Neural crest cell (in vitro differentiated cells): Measurements from ENCODE around the gene ING3. TPM values are rescaled to one million over a fixed set of nuclear protein-coding genes. Genes with fewer than 3 reads are reported as not detected.

Experiments
- DNase-seq: peaks from one replicate; pipeline ENCODE4 v3.0.0; 2021; ENCODE audit warnings: low read depth, mixed read lengths, low spot score
- H3K27ac Mint-ChIP-seq: one replicate; pipeline ENCODE4 v1.8.0; 2021; ENCODE audit warnings: mild to moderate bottlenecking, mixed read lengths; ENCODE audit not compliant: unreplicated experiment
- H3K27me3 Mint-ChIP-seq: 2 replicates; pipeline ENCODE4 v1.8.0; 2021; ENCODE audit warnings: low read depth, mild to moderate bottlenecking, mixed read lengths
- H3K36me3 Mint-ChIP-seq: 2 replicates; pipeline ENCODE4 v1.8.0; 2021; ENCODE audit warnings: low read depth, mild to moderate bottlenecking, mixed read lengths
- H3K4me1 Mint-ChIP-seq: 2 replicates; pipeline ENCODE4 v1.8.0; 2021; ENCODE audit warnings: mixed read lengths
- H3K4me3 Mint-ChIP-seq: one replicate; pipeline ENCODE4 v1.8.0; 2021; ENCODE audit warnings: mild to moderate bottlenecking, mixed read lengths
- H3K9me3 Mint-ChIP-seq: 2 replicates; pipeline ENCODE4 v1.8.0; 2021; ENCODE audit warnings: mixed read lengths
- CTCF ChIP-seq: fragments of 200-600 bp; sonication (generic); conservative IDR thresholded peaks from 2 replicates; pipeline ENCODE4 v1.5.0; 2021; ENCODE audit warnings: antibody characterized with exemption, mild to moderate bottlenecking
- total RNA-seq: library from RNA; stranded (reverse); gene quantifications from 2 replicates; pipeline ENCODE4 v1.2.1, GENCODE V29; 2021

The ING3 gene
- total RNA-seq, 1 donor from 2014 or later: 26.9 TPM

GRCh38 chr7:120992965-120993494 lies 42.5 kb downstream of the ING3 start:
- no peak for TF ChIP-seq CTCF
- H3K9me3 Mint-ChIP-seq: no peaks in the 10 kb centered on the region
- H3K27ac Mint-ChIP-seq: no peak overlapping the region
- DNase-seq: no peak
- peaks cover 28% of the 10 kb centered on the region for H3K27me3 Mint-ChIP-seq
- peaks cover 18% of the 10 kb centered on the region for H3K4me1 Mint-ChIP-seq
- H3K4me3 Mint-ChIP-seq: no peak overlapping the region
- H3K36me3 Mint-ChIP-seq: no peaks in the 10 kb centered on the region

GRCh38 chr7:120993553-120994191 lies 43.1 kb downstream of the ING3 start:
- H3K4me1 Mint-ChIP-seq: peaks cover 11% of the 10 kb centered on the region
- no peak overlapping the region for H3K4me3 Mint-ChIP-seq
- no peaks in the 10 kb centered on the region for H3K9me3 Mint-ChIP-seq
- TF ChIP-seq CTCF: no peak
- peaks cover 25% of the 10 kb centered on the region for H3K27me3 Mint-ChIP-seq
- H3K27ac Mint-ChIP-seq: no peak overlapping the region
- DNase-seq: no peak
- no peaks in the 10 kb centered on the region for H3K36me3 Mint-ChIP-seq

- no peak for TF ChIP-seq CTCF
- H3K36me3 Mint-ChIP-seq: no peaks in the 10 kb centered on the region
- H3K4me1 Mint-ChIP-seq: peaks cover under 1% of the 10 kb centered on the region
- H3K27ac Mint-ChIP-seq: no peak overlapping the region
- no peaks in the 10 kb centered on the region for H3K9me3 Mint-ChIP-seq
- no peak for DNase-seq
- H3K4me3 Mint-ChIP-seq: no peak overlapping the region
- peaks cover 14% of the 10 kb centered on the region for H3K27me3 Mint-ChIP-seq
Observed at GRCh38 chr7:120994512-120995410, 44.2 kb downstream of the ING3 start.

GRCh38 chr7:120995654-120996053 lies 45.1 kb downstream of the ING3 start:
- H3K9me3 Mint-ChIP-seq: no peaks in the 10 kb centered on the region
- no peak overlapping the region for H3K27ac Mint-ChIP-seq
- TF ChIP-seq CTCF: no peak
- H3K27me3 Mint-ChIP-seq: peaks cover 6% of the 10 kb centered on the region
- H3K4me1 Mint-ChIP-seq: no peaks in the 10 kb centered on the region
- H3K36me3 Mint-ChIP-seq: no peaks in the 10 kb centered on the region
- H3K4me3 Mint-ChIP-seq: no peak overlapping the region
- no peak for DNase-seq

- Mint-ChIP-seq H3K36me3 (no peaks in the 10 kb centered on the region), H3K4me1 (no peaks in the 10 kb centered on the region), H3K9me3 (no peaks in the 10 kb centered on the region), H3K27me3 (peaks cover 3% of the 10 kb centered on the region), H3K4me3 (no peak overlapping the region), H3K27ac (no peak overlapping the region)
- no peak for DNase-seq
- TF ChIP-seq CTCF: no peak
Observed at GRCh38 chr7:120996333-120996987, 45.9 kb downstream of the ING3 start.
